ENCODE data around the gene MRPL20.

- TF ChIP-seq CTCF (IDR thresholded peaks at IDR 0.05) = no peak
- TF ChIP-seq POLR2A (IDR thresholded peaks at IDR 0.05) = peak; percentile 66 to 85 (median 85)
These were observed 26.1 kb upstream of the MRPL20 start for GRCh38 chr1:1432951-1433803.

Data from body of pancreas (tissue), 4 donors.